H9 (cell line): ENCODE data around the gene SVEP1. TPM values are rescaled to one million over a fixed set of nuclear protein-coding genes. Genes with fewer than 3 reads are reported as not detected.

Experiments used
- DNase-seq: peaks from one replicate; pipeline ENCODE4 v3.0.0-alpha.2; 2017
- H2AFZ ChIP-seq: one replicate; pipeline ENCODE4 v1.6.1; 2013; ENCODE audit warnings: mild to moderate bottlenecking, low read length, control low read depth, moderate library complexity
- H2AK5ac ChIP-seq: 2 replicates; pipeline ENCODE4 v1.6.1; 2013; ENCODE audit warnings: low read length, control low read depth, mixed read lengths; ENCODE audit not compliant: insufficient read length
- H2BK120ac ChIP-seq: one replicate; pipeline ENCODE4 v1.6.1; 2013; ENCODE audit warnings: low read depth, mild to moderate bottlenecking, low read length, control low read depth, inconsistent platforms; ENCODE audit not compliant: poor library complexity, severe bottlenecking
- H2BK12ac ChIP-seq: 2 replicates; pipeline ENCODE4 v1.6.1; 2013; ENCODE audit warnings: low read length, control low read depth, mixed read lengths, low read depth; ENCODE audit not compliant: insufficient read length
- H2BK15ac ChIP-seq: 2 replicates; pipeline ENCODE4 v1.6.1; 2013; ENCODE audit warnings: low read depth, low read length, control low read depth
- H2BK20ac ChIP-seq: one replicate; pipeline ENCODE4 v1.6.1; 2013; ENCODE audit warnings: low read depth, mild to moderate bottlenecking, low read length, control low read depth, inconsistent platforms; ENCODE audit not compliant: poor library complexity, severe bottlenecking
- H2BK5ac ChIP-seq: 2 replicates; pipeline ENCODE4 v1.6.1; 2013; ENCODE audit warnings: low read length, control low read depth, mixed read lengths; ENCODE audit not compliant: insufficient read length
- H3K14ac ChIP-seq: 2 replicates; pipeline ENCODE4 v1.6.1; 2013; ENCODE audit warnings: low read length, control low read depth; ENCODE audit not compliant: insufficient read depth
- H3K18ac ChIP-seq: 2 replicates; pipeline ENCODE4 v1.6.1; 2013; ENCODE audit warnings: low read depth, mild to moderate bottlenecking, mixed read lengths, low read length, control low read depth; ENCODE audit not compliant: insufficient read length
- H3K23ac ChIP-seq: 2 replicates; pipeline ENCODE4 v1.6.1; 2013; ENCODE audit warnings: low read length, control low read depth, mixed read lengths, low read depth; ENCODE audit not compliant: insufficient read length
- H3K23me2 ChIP-seq: 2 replicates; pipeline ENCODE4 v1.6.1; 2013; ENCODE audit warnings: low read depth, mild to moderate bottlenecking, mixed read lengths, low read length, control low read depth; ENCODE audit not compliant: insufficient read length, poor library complexity, severe bottlenecking
- H3K27ac ChIP-seq: 2 replicates; pipeline ENCODE4 v1.5.1; 2013; ENCODE audit warnings: low read length, control low read depth, mixed read lengths, low read depth; ENCODE audit not compliant: insufficient read length
- H3K27me3 ChIP-seq: 2 replicates; pipeline ENCODE4 v1.6.1; 2013; ENCODE audit warnings: low read length, control low read depth, inconsistent platforms; ENCODE audit not compliant: insufficient read depth
- H3K4ac ChIP-seq: 2 replicates; pipeline ENCODE4 v1.6.1; 2013; ENCODE audit warnings: low read depth, mild to moderate bottlenecking, control low read depth, inconsistent platforms, low read length, moderate library complexity
- H3K4me1 ChIP-seq: 2 replicates; pipeline ENCODE4 v1.6.1; 2013; ENCODE audit warnings: low read length, control low read depth, inconsistent platforms; ENCODE audit not compliant: insufficient read depth
- H3K4me2 ChIP-seq: 2 replicates; pipeline ENCODE4 v1.6.1; 2013; ENCODE audit warnings: low read length, control low read depth, mixed read lengths; ENCODE audit not compliant: insufficient read length, insufficient read depth
- H3K56ac ChIP-seq: 2 replicates; pipeline ENCODE4 v1.6.1; 2013; ENCODE audit warnings: low read depth, mild to moderate bottlenecking, mixed read lengths, low read length, control low read depth; ENCODE audit not compliant: insufficient read length
- H3K79me1 ChIP-seq: 2 replicates; pipeline ENCODE4 v1.6.1; 2013; ENCODE audit warnings: low read depth, mild to moderate bottlenecking, moderate library complexity, low read length, control low read depth, inconsistent platforms; ENCODE audit not compliant: insufficient read depth, poor library complexity, severe bottlenecking
- H3K79me2 ChIP-seq: 2 replicates; pipeline ENCODE4 v1.6.1; 2013; ENCODE audit warnings: low read length, control low read depth, inconsistent platforms; ENCODE audit not compliant: insufficient read depth
- H3K9ac ChIP-seq: 2 replicates; pipeline ENCODE4 v1.6.1; 2013; ENCODE audit warnings: low read length, control low read depth, mixed read lengths; ENCODE audit not compliant: insufficient read length; ENCODE audit errors: extremely low read depth
- H3K9me3 ChIP-seq: one replicate; pipeline ENCODE4 v1.6.1; 2013; ENCODE audit warnings: low read depth, low read length, inconsistent platforms; ENCODE audit not compliant: control insufficient read depth
- H3T11ph ChIP-seq: one replicate; pipeline ENCODE4 v1.6.1; 2013; ENCODE audit warnings: mild to moderate bottlenecking, low read length, control low read depth, inconsistent platforms
- H4K20me1 ChIP-seq: one replicate; pipeline ENCODE4 v1.6.1; 2013; ENCODE audit not compliant: control insufficient read depth, insufficient read length, insufficient read depth
- H4K5ac ChIP-seq: 2 replicates; pipeline ENCODE4 v1.6.1; 2013; ENCODE audit warnings: low read depth, mild to moderate bottlenecking, mixed read lengths, low read length, control low read depth; ENCODE audit not compliant: insufficient read length
- H4K8ac ChIP-seq: replicated peaks from 2 replicates; pipeline ENCODE4 v1.6.1; 2013; ENCODE audit warnings: low read length, control low read depth, mixed read lengths, low read depth; ENCODE audit not compliant: insufficient read length
- H4K91ac ChIP-seq: 2 replicates; pipeline ENCODE4 v1.6.1; 2013; ENCODE audit warnings: low read depth, mild to moderate bottlenecking, moderate library complexity, mixed read lengths, low read length, control low read depth; ENCODE audit not compliant: insufficient read length
- H3K27ac Mint-ChIP-seq, 3 experiments: 2 replicates in 2 of 3; 3 replicates in 1 of 3; pipeline ENCODE4 v1.8.0; 2020 to 2021; ENCODE audit warnings: mixed read lengths in 3 of 3, mild to moderate bottlenecking in 1 of 3, moderate library complexity in 1 of 3
- H3K27me3 Mint-ChIP-seq: 2 replicates; pipeline ENCODE4 v1.8.0; 2021; ENCODE audit warnings: low read depth, mild to moderate bottlenecking, moderate library complexity, mixed read lengths
- H3K36me3 Mint-ChIP-seq, 3 experiments: 2 replicates in 2 of 3; 3 replicates in 1 of 3; pipeline ENCODE4 v1.8.0; 2020 to 2021; ENCODE audit warnings: low read depth in 3 of 3, mixed read lengths in 3 of 3; ENCODE audit not compliant: insufficient read depth in 1 of 3
- H3K4me1 Mint-ChIP-seq, 2 experiments: 2 replicates each; pipeline ENCODE4 v1.8.0; 2020; ENCODE audit warnings: mixed read lengths in 2 of 2
- H3K4me3 Mint-ChIP-seq, 2 experiments: 2 replicates in 1 of 2; 3 replicates in 1 of 2; pipeline ENCODE4 v1.8.0; 2020 to 2021; ENCODE audit warnings: mild to moderate bottlenecking in 2 of 2, mixed read lengths in 2 of 2, moderate library complexity in 1 of 2
- H3K9me3 Mint-ChIP-seq, 2 experiments: 2 replicates in 1 of 2; 3 replicates in 1 of 2; pipeline ENCODE4 v1.8.0; 2020; ENCODE audit warnings: mild to moderate bottlenecking in 2 of 2, mixed read lengths in 2 of 2, moderate library complexity in 1 of 2
- CTCF ChIP-seq: fragments of 200-600 bp; sonication (generic); conservative IDR thresholded peaks from 3 replicates; pipeline ENCODE4 v1.8.0; 2021; ENCODE audit warnings: antibody characterized with exemption, mild to moderate bottlenecking
- total RNA-seq: library from RNA; stranded (reverse); gene quantifications from 2 replicates; pipeline ENCODE4 v1.2.1, GENCODE V29; 2021

Gene SVEP1
- total RNA-seq, 1 experiment from 2014 or later = 0.17 TPM

DNA sequence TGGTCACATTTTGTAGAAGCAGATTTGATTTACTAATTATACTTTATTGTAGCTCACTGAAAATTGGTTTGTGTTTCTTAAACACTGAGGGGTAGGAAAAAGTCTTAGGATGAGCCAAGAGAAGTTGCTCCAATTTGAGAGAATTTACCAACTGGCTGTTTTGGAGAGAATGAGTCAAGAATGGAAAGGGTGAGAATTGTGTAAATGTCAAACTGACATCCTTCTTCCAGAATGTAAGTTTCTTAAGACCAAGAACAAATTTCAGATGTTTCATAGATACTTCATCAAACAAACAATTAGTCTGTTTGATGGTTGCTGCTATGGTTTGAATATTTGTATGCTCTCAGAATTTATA, 135.7 kb downstream of the SVEP1 start:
- Histone ChIP-seq H3K14ac (no peak overlapping the region), H3K9me3 (no peaks in the 10 kb centered on the region), H2BK20ac (no peak overlapping the region), H3K23me2 (no peaks in the 10 kb centered on the region), H3K4me1 (no peaks in the 10 kb centered on the region), H4K20me1 (no peaks in the 10 kb centered on the region), H2BK120ac (no peak overlapping the region), H2AK5ac (no peak overlapping the region), H3K4me2 (no peak overlapping the region), H3K79me2 (no peaks in the 10 kb centered on the region), H3K9ac (no peak overlapping the region), H3K56ac (no peak overlapping the region), H2AFZ (no peak overlapping the region), H2BK12ac (no peak overlapping the region), H3T11ph (no peak overlapping the region), H2BK5ac (no peak overlapping the region), H3K27ac (no peak overlapping the region), H4K91ac (no peak overlapping the region), H3K23ac (no peak overlapping the region), H3K27me3 (no peaks in the 10 kb centered on the region), H2BK15ac (no peak overlapping the region), H4K5ac (no peak overlapping the region), H3K4ac (no peak overlapping the region), H3K79me1 (no peaks in the 10 kb centered on the region), H3K18ac (no peak overlapping the region), H4K8ac (no peak overlapping the region)
- no peak for DNase-seq
- H3K4me3 Mint-ChIP-seq = no peak overlapping the region
- H3K27me3 Mint-ChIP-seq = no peaks in the 10 kb centered on the region
- H3K4me1 Mint-ChIP-seq = no peaks in the 10 kb centered on the region
- no peak overlapping the region for H3K27ac Mint-ChIP-seq
- H3K9me3 Mint-ChIP-seq = peaks cover 4 to 6% of the 10 kb centered on the region in 2 experiments; a peak in 3 of 5 replicates
- TF ChIP-seq CTCF = no peak
- H3K36me3 Mint-ChIP-seq = peaks cover 0 to 3% (median 0%) of the 10 kb centered on the region in 3 experiments; a peak in 1 of 7 replicates
